Activated CD4-positive, alpha-beta T cell treated with anti-CD3 and anti-CD28 coated beads, Interleukin-2, amount 50 U/mL, for 1 hour (primary cell): Measurements from ENCODE around the gene KRTAP10-7.
"Not testable (repeated sequence)": the region's sequence is repeated elsewhere in the genome, so short reads cannot be mapped to it uniquely, and the experiment has no call there.

Source experiments
- DNase-seq: peaks from one replicate; pipeline ENCODE4 v3.0.0-alpha.2; 2020

The KRTAP10-7 gene

DNA sequence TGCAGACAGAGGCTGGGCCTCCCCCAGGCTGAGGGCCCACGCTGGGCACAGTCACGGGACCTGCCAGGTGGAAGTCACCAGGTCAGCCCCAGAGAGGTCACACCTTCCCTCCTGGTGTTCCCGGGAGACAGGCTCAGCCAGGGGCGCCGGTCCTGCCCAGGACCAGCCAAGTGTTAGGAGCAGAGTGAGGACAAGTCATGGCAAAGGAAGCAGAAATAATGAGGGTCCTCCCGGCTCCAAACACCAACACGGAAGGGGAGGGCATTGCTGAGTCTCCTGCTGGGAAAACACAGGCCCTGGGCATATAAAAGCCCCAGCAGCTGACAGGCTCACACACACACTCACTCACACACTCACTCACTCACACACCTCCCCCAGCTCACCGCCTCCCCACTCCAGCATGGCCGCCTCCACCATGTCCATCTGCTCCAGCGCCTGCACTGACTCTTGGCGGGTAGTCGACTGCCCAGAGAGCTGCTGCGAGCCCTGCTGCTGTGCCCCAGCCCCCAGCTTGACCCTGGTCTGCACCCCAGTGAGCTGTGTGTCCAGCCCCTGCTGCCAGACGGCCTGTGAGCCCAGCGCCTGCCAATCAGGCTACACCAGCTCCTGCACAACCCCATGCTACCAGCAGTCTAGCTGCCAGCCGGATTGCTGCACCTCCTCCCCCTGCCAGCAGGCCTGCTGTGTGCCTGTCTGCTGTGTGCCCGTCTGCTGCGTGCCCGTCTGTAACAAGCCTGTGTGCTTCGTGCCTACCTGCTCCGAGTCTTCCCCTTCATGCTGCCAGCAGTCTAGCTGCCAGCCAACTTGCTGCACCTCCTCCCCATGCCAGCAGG is 36.8 kb downstream of the KRTAP10-7 start, which contains the start of gene KRTAP10-10:
KRTAP10-10 (plus strand) TSS at position 339 of the 833 bp plus-strand sequence; CDS start at position 401, 62 bp downstream.
- no peak for DNase-seq

DNA sequence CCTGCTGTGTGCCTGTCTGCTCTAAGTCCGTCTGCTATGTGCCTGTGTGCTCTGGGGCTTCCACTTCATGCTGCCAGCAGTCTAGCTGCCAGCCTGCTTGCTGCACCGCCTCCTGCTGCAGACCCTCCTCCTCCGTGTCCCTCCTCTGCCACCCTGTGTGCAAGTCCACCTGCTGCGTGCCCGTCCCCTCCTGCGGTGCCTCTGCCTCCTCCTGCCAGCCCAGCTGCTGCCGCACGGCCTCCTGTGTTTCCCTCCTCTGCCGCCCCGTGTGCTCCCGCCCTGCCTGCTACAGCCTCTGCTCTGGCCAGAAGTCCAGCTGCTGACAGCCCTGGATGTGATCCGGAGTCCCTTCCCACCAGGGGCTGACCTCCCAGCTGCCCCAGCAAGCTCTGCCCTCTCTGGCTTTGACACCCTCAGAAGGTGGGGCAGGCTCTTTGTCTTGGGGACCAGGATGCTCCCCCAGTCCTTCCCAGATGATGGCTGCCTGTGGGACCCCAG is 37.5 kb downstream of the KRTAP10-7 start:
- DNase-seq, result not testable (repeated sequence)

DNA sequence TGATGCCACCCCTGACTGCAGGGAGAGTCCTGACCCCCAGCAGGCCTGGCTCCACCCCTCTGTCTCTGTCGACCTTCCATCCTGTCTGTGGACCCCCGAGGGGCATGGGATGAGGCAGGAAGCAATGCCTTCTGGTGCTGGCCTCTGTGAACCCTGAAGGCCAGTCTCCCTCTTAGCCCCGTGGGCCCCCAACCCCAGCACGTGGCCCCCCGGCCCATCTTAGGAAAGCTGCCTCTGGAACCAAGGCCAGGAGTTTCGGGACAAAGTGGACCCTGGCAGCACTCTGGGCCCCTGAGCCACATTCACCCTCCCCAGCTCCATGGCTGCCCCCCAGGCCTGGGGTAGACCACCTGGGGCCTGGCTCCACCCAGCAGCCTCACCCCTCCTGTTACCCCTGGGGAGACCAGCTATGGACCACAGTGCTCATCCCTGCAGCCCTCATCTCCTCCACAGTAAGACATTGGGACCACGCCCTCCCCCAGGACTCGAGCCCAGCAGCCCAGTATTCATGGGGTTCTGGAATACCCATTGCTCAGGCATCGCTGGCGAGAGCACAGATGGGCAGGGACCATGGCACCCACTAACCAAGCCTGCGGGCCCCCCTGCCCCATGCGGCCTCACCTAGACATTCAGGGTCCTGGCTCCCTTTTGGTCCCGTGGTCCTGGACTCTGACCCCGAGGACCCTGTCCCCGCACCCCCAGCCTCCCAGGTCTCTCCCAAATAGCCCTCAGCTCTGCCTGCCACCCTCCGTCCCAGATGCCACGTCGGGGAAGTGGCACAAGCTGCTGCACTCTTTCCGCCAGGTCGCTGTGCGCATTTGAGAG is 38.3 kb downstream of the KRTAP10-7 start:
- DNase-seq, result not testable (repeated sequence)

DNA sequence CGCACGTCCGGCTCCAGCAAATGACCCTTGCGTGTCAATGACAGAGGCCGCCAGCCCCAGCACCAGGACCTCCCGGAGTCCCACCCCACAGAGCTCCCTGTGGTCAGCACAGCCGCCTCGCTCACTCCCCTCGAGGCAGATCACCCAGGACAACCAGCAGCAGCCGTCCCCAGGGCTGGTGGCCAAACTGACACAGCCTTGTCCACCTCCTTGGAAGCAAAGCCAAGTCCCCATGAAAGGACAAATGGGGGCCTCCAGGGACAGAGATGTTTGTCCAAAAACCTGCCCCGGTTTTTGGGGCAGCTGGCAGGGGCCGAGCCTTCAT is 38.9 kb downstream of the KRTAP10-7 start:
- DNase-seq, result no peak

DNA sequence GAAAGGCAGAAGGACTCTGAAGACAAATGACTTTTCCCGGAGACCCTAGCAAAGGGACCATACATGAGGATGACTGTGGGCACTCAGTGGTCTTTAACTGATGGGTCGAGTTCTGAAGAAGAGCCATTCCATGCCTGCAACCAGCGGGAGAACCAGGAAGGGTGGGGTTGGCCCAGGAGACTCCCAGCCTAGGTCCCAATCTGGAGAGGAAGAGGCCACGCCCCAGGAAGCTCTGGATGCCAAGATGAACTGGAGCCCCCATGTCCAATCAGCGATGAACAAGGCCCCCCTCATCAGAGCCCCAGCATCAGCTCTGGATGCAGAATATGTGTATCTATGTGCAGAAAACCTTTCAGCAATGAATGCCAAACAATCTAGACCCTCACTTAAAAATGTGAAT is 40.4 kb downstream of the KRTAP10-7 start:
- no peak for DNase-seq

DNA sequence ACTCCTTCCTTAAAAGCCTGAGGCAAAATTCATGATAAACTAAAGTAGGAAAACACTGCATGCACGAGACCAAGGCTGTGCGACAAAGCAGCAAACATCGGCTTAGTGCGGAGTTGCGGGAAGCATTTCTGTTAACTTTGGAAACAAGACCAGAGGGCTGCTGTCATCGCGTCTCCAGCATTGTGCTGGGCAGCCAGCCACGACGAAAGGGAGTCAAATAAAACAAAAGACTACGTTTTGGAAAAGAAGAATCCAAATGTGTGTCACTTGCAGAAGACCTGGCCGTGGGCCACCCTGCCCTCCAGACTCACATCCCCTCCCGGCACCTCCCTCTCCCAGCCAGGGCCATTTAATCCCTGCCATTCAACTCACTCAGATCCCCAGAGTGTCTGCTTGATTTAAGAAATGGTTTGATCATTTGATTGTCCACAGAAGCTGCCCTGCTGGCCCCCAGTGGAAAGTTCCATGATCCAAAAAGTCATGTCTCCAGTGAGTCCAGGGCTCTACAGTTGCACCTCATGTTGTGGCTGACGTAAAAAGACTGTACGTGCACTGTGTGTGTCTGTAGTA is 43.4 kb downstream of the KRTAP10-7 start:
- no peak for DNase-seq

DNA sequence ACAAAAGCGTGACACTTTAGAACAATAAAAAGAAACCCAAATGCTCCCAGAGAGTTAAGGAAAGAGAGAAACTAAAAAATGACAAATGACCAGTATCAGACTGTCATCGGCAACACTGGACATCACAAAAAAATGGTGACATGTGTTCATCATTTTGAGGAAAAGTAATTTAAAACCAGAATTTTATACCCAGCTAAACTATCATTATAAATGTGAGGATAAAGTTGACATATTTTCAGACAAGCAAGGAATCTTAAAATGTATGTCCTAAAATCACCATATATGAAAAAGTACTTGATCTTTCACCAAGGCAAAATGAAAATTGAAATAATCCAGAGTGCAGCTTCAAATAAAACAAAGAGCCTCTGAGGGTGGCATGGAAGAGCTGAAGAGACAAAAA is 44.5 kb downstream of the KRTAP10-7 start:
- no peak for DNase-seq

DNA sequence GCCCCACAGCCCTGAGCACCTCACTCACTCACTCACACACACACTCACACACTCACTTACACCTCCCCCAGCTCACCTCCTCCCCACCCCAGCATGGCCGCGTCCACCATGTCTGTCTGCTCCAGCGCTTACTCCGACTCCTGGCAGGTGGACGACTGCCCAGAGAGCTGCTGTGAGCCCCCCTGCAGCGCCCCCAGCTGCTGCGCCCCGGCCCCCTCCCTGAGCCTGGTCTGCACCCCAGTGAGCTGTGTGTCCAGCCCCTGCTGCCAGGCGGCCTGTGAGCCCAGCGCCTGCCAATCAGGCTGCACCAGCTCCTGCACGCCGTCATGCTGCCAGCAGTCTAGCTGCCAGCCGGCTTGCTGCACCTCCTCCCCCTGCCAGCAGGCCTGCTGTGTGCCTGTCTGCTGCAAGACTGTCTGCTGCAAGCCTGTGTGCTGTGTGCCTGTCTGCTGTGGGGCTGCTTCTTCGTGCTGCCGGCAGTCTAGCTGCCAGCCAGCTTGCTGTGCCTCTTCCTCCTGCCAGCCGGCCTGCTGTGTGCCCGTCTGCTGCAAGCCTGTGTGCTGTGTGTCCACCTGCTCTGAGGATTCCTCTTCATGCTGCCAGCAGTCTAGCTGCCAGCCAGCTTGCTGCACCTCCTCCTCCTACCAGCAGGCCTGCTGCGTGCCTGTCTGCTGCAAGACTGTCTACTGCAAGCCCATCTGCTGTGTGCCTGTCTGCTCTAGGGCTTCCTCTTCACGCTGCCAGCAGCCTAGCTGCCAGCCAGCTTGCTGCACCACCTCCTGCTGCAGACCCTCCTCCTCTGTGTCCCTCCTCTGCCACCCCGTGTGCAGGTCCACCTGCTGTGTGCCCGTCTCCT is 46.2 kb downstream of the KRTAP10-7 start, which contains the start of gene KRTAP10-11:
KRTAP10-11 (plus strand) TSS at position 49 of the 856 bp plus-strand sequence; CDS start at position 94, 45 bp downstream.
- DNase-seq, result not testable (repeated sequence)

DNA sequence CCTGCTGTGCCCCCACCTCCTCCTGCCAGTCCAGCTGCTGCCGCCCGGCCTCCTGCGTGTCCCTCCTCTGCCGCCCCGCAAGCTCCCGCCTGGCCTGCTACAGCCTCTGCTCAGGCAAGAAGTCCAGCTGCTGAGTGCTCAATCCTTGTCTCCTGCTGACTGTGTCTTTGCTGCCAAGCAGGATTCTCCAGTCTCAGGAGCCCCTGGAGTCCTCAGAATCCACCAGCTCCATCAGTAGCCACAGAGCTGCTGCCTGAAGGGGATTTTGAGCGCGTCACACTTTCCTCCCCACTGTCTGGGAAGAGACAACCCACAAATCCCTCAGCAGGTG is 46.8 kb downstream of the KRTAP10-7 start:
- DNase-seq, result no peak

DNA sequence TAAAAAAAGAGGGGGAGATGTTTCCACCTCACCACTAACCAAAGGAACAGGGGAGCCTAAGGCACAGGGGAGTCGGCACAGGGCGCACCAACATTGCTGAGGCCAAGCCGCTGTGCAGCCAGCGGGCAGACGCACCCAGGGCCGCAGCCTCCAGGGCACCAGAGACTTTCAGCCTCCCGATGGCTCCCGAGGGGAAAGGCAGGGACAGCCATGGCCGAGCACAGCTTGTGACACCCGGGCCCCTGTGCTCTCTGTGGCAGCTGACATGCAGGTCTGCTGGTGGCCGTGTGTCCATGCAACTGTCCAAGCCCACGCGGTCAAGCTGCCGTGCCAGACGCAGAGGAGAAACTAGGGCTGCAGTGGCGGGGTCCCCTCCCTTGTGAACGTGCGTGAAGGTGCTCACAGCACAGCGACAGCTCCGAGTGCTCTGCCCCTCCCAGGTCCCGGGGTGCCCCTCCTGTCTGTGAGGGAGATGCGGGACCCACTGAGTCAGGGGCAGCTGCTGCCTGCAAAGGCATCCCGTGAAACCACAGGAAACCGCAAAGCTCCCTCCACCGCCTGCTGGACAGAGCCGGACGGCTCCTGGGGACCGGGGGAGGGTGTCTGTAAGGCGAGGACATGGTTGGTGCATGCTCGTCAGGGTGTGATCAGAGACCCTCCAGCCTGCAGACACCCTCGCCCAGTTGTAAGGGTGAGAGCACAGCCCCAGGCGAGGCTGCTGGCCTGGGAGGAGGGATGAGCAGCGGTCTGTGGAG is 48.3 kb downstream of the KRTAP10-7 start:
- DNase-seq, result no peak

DNA sequence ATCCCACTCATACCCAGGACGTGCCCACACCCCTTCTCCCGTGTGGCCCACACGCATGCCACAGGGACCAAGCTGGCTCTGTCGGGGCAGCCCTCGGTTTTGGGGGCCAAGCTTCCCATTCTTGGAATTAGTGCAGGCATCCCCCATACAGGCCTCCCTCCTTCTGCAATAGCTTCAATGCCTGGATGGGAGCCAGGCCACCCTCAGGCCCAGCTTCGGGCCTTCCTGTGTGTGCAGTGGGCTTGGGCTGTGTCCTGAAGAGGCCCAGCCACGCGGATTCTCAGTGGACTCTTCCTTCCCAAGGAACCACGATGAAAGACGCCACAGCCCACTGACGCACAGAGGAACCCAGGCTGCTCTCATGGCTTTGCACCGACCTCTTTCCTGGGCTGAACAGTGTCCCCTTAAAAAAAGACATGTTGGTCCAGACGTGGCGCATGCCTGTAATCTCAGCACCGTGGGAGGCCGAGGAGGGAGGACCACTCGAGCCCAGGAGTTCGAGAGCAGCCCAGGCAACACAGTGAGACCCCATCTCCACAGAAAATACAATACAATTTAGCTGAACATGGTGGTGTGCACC is 49.2 kb downstream of the KRTAP10-7 start:
- DNase-seq, result no peak

DNA sequence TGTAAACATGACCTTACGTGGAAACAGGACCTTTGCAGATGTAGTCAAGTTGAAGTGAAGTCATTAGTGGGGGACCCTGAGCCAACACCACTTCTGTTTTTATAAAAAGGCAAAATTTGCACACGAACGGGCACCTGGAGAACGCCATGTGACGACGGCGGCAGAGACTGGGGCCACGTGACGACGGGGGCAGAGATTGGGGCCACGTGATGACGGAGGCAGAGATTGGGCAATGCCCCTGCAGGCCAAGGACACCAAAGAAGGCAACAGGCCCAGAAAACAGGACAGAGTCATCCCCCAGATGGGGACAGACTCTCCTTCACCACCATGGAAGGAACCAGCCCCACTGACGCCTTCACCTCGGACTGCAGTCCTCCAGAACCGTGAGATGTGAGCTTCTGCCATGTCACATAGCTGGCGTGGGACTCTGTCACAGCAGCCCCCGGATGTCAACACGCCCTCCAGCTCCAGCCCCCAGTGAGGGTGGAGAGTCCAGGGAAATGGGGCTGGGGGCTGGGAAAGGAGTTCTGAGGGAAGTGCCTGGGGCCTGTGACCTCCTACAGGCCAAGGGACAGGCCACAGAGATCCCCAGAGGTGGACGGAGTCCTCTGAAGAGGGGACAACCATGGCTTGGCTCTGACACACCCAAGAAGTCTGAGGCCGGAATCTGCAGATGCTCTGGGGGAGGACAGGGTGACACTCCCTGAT is 50.0 kb downstream of the KRTAP10-7 start:
- no peak for DNase-seq

DNA sequence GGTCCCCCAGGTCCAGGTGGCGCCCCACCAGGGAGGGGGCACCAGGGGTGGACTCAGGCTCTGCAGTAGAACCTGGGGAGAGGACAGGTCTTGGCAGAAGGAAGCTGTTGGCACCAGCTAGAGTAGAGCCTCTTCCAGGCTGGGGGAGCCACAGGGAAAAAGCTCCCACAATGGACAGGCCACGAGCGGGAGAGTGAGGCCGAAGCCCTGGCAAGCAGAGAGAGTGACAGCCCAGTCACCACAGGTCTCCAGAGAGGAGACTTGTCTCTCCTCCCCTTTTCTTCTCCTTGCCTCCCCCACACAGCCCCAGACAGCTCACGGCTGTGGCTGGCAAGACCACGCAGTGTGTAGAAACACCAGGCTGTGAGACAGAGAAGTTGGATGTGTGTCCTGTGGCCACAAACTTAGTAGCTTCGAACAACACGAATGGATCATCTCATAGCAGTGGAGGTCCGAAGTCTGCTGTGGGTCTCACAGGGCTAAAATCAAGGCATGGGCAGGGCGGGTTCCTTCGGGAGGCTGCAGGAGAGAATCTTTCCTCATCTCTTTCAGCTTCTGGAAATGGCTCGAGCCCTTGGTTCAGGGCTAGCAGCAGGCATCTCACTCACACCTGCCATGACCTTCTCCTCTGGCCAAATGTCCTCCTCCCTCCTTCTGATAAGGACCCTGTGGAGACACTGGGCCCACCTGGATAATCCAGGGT is 50.7 kb downstream of the KRTAP10-7 start:
- no peak for DNase-seq
